Adrenal gland (tissue), 12 donors: Measurements from ENCODE around the gene OPCML. TPM values are rescaled to one million over a fixed set of nuclear protein-coding genes. Genes with fewer than 3 reads are reported as not detected.

ENCODE experiments used
- DNase-seq, 7 donors: peaks; one replicate each; pipeline ENCODE4 v3.0.0-alpha.2; 2019 to 2020
- H3K27ac ChIP-seq, 5 donors: fragments of 200-600 bp; sonication (generic) in 4 of 5; 1 replicate in 3 of 5; 2 replicates in 2 of 5; pipeline versions ENCODE4 v1.5.1 to v1.8.0; 2016 to 2020; ENCODE audit warnings: mild to moderate bottlenecking in 1 of 5
- H3K27me3 ChIP-seq: fragments of 200-600 bp; 2 replicates; pipeline ENCODE4 v1.8.0; 2021
- H3K36me3 ChIP-seq, 2 donors: fragments of 200-600 bp; replicated peaks in 1 of 2; 1 replicate in 1 of 2; 2 replicates in 1 of 2; pipeline versions ENCODE4 v1.5.1 to v1.8.0; 2018 to 2022
- H3K4me1 ChIP-seq, 2 donors: fragments of 200-600 bp; replicated peaks in 1 of 2; 1 replicate in 1 of 2; 2 replicates in 1 of 2; pipeline versions ENCODE4 v1.5.1 to v1.8.0; 2018 to 2021
- H3K4me3 ChIP-seq, 4 donors: fragments of 200-600 bp; sonication (generic) in 3 of 4; one replicate each; pipeline ENCODE4 v1.5.1; 2016 to 2018
- H3K9me3 ChIP-seq, 3 donors: fragments of 200-600 bp; sonication (generic) in 1 of 3; replicated peaks in 1 of 3; 1 replicate in 2 of 3; 2 replicates in 1 of 3; pipeline versions ENCODE4 v1.5.1 to v1.8.0; 2016 to 2021
- CTCF ChIP-seq, 6 experiments: fragments of 450-650 bp in 4 of 6; fragments of 200-600 bp in 2 of 6; sonication (generic) in 1 of 6; IDR thresholded peaks; 1 replicate in 5 of 6; 2 replicates in 1 of 6; pipeline versions ENCODE4 v1.5.1 to v1.8.0; 2016 to 2021; ENCODE audit warnings: antibody characterized with exemption in 6 of 6, mild to moderate bottlenecking in 2 of 6, moderate library complexity in 1 of 6
- POLR2A ChIP-seq, 2 donors: fragments of 450-650 bp; IDR thresholded peaks; one replicate each; pipeline ENCODE4 v1.6.1; 2017; ENCODE audit warnings: antibody characterized with exemption in 2 of 2, mild to moderate bottlenecking in 2 of 2, moderate library complexity in 1 of 2
- WGBS, 4 donors: extraction: QIAGEN DNeasy Blood & Tissue Kit in 2 of 4; methylation state at CpG; one replicate each; pipeline versions ENCODE4 v1.1.5 to v1.1.7; 2013 to 2017; 5-methylcytosine and 5-hydroxymethylcytosine counted together
- intact Hi-C, 2 donors: fragments of 100-400 bp; cut with DNase I; formaldehyde crosslinking; loops; one replicate each; pipeline versions ENCODE4 v1.14.1 to v1.15.0; 2022 to 2023
- polyA plus RNA-seq, 3 donors: library from polyadenylated mRNA; stranded (reverse); fragments of 200-250 nt in 2 of 3; fragments of 350-450 nt in 1 of 3; fragmentation: Illumina TruSeq in 1 of 3; extraction: RNeasy Lipid Tissue Mini Kit (QIAGEN cat#74804) in 1 of 3; gene quantifications; one replicate each; pipeline ENCODE4 v1.2.3, GENCODE V29; 2013 to 2014
- total RNA-seq, 9 donors: library from RNA; depleted of rRNA in 4 of 9; stranded (reverse); fragments of >200 nt in 4 of 9; fragments of 120-200 nt in 1 of 9; fragmentation: NEBNext Ultra II Directional in 1 of 9; extraction: Animal tissue kit (Norgen Biotek cat#: 25700) in 1 of 9; gene quantifications; one replicate each; pipeline versions ENCODE4 v1.1.0 to v1.2.4, GENCODE V29; 2013 to 2023
- donor health status: healthy with polysubstance abuse.
- donor health status: Bipolar disorder and iron deficiency.
- donor health status: DM: yes; HTN: yes; CAD: no.
- donor health status: DM: no; HTN: no; CAD: no.
- donor health status: DM: no; HTN: no; CAD: no.
- donor health status: DM: yes; HTN: yes; CAD: no.

OPCML gene
- total and polyA plus RNA-seq, 12 donors: 0.10 to 5.5 (median 0.72) TPM; not detected in 5

- WGBS, 4 donors: 73 to 96% (median 77%) methylated on average over 1 of the region's 1 CpG
- no peaks in the 10 kb centered on the region for H3K4me1 ChIP-seq
- TF ChIP-seq CTCF (IDR thresholded peaks at IDR 0.05) (no peak), POLR2A (IDR thresholded peaks at IDR 0.05) (no peak)
- no peak overlapping the region for H3K27ac ChIP-seq
- no peaks in the 10 kb centered on the region for H3K9me3 ChIP-seq
- H3K27me3 ChIP-seq: no peaks in the 10 kb centered on the region
- H3K36me3 ChIP-seq: no peaks in the 10 kb centered on the region
- H3K4me3 ChIP-seq: no peak overlapping the region
- DNase-seq: no peak
- intact Hi-C loops: no loop called here
Observed at GRCh38 chr11:132438418-132438817, 1093.9 kb downstream of the OPCML start.

- no peaks in the 10 kb centered on the region for H3K27me3 ChIP-seq
- no peaks in the 10 kb centered on the region for H3K36me3 ChIP-seq
- WGBS, 4 donors: 57 to 66% (median 62%) methylated on average over 13 to 14 of the region's 14 CpGs
- TF ChIP-seq POLR2A (IDR thresholded peaks at IDR 0.05) (no peak), CTCF (IDR thresholded peaks at IDR 0.05) (no peak)
- H3K4me3 ChIP-seq: no peak overlapping the region
- no peaks in the 10 kb centered on the region for H3K4me1 ChIP-seq
- no peak for DNase-seq
- H3K9me3 ChIP-seq: no peaks in the 10 kb centered on the region
- intact Hi-C loops: no loop called here
- H3K27ac ChIP-seq: no peak overlapping the region
Observed at GRCh38 chr11:132430429-132431062, 1101.8 kb downstream of the OPCML start.

- 84 to 90% (median 87%) methylated on average over 8 of the region's 8 CpGs for WGBS, 4 donors
- Histone ChIP-seq H3K4me1 (no peaks in the 10 kb centered on the region), H3K27ac (no peak overlapping the region), H3K27me3 (no peaks in the 10 kb centered on the region), H3K9me3 (no peaks in the 10 kb centered on the region), H3K36me3 (no peaks in the 10 kb centered on the region), H3K4me3 (no peak overlapping the region)
- intact Hi-C loops: no loop called here
- TF ChIP-seq POLR2A (IDR thresholded peaks at IDR 0.05) (no peak), CTCF (IDR thresholded peaks at IDR 0.05) (no peak)
- no peak for DNase-seq
Observed at GRCh38 chr11:132429685-132430084, 1102.6 kb downstream of the OPCML start.

DNA sequence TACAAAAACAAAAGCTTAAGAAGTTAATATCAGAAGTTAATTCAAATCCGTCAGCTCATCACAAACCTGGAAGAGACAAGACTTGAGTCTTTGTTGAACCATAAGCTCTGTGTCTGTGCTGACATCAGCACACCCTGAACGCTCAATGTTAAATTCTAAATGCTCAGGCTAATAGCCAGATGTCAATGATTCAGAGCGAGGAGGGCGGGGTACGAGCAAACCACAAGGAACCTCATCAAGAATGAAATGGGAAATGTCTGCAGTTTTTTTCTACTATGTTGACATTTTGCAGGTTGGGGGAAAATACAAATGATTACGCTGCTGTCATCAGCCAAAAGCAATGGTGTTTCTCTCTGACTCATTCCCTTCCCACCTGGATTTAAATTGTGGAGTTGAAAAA lies 1104.7 kb downstream of the OPCML start:
- intact Hi-C loops: no loop called here
- no peak overlapping the region for H3K27ac ChIP-seq
- WGBS, 4 donors: 81 to 86% (median 82%) methylated on average over 6 of the region's 6 CpGs
- H3K36me3 ChIP-seq: no peaks in the 10 kb centered on the region
- H3K9me3 ChIP-seq: no peaks in the 10 kb centered on the region
- H3K27me3 ChIP-seq: no peaks in the 10 kb centered on the region
- TF ChIP-seq POLR2A (IDR thresholded peaks at IDR 0.05) (no peak), CTCF (IDR thresholded peaks at IDR 0.05) (no peak)
- H3K4me3 ChIP-seq: no peak overlapping the region
- H3K4me1 ChIP-seq: no peaks in the 10 kb centered on the region
- DNase-seq: no peak
